SK-N-SH (cell line): ENCODE measurements around the gene WBP1L. TPM values are rescaled to one million over a fixed set of nuclear protein-coding genes. Genes with fewer than 3 reads are reported as not detected.

Source experiments
- CTCF ChIA-PET: fragments of 300-600, 350-600 bp; formaldehyde crosslinking; extraction: SDS; loops from one replicate; lab custom pipeline; 2021; lab: Yijun Ruan, JAX
- POLR2A ChIA-PET: fragments of 350-600 bp; sonication (Branson Sonifier 250); formaldehyde crosslinking; extraction: SDS; loops from one replicate; lab custom pipeline; 2020; ENCODE audit warnings: antibody characterized with exemption, inconsistent platforms; lab: Yijun Ruan, JAX
- DNase-seq: peaks from one replicate; pipeline ENCODE4 v3.0.0; 2012
- H2AFZ ChIP-seq: fragments of 200-600 bp; sonication (generic); 2 replicates; pipeline ENCODE4 v1.8.1; 2016; ENCODE audit warnings: antibody characterized with exemption, mild to moderate bottlenecking, low read depth
- H3F3A ChIP-seq: fragments of 200-600 bp; sonication (generic); replicated peaks from 2 replicates; pipeline ENCODE3; 2016; ENCODE audit warnings: antibody characterized with exemption, mild to moderate bottlenecking; ENCODE audit not compliant: insufficient read depth
- H3K27ac ChIP-seq, 2 experiments: fragments of 200-500 bp in 1 of 2; fragments of 200-600 bp in 1 of 2; sonication (Bioruptor generic) in 1 of 2; sonication (generic), shearing (Covaris generic) in 1 of 2; 2 replicates each; pipeline versions ENCODE4 v1.5.1 to v1.6.1; 2014 to 2016; ENCODE audit warnings: low read depth in 2 of 2, inconsistent platforms in 1 of 2, low read length in 1 of 2, mild to moderate bottlenecking in 1 of 2, mixed read lengths in 1 of 2
- H3K27me3 ChIP-seq: fragments of 200-600 bp; sonication (generic), shearing (Covaris generic); 2 replicates; pipeline ENCODE4 v1.6.1; 2016; ENCODE audit warnings: mixed run types; ENCODE audit not compliant: insufficient read depth
- H3K36me3 ChIP-seq, 2 experiments: fragments of 200-500 bp in 1 of 2; fragments of 200-600 bp in 1 of 2; sonication (Bioruptor generic) in 1 of 2; sonication (generic) in 1 of 2; replicated peaks in 1 of 2; 2 replicates each; pipeline versions ENCODE3 to v1.5.1; 2014 to 2016; ENCODE audit warnings: low read length in 1 of 2, mild to moderate bottlenecking in 1 of 2; ENCODE audit not compliant: insufficient read depth in 2 of 2, control insufficient read depth in 1 of 2
- H3K4me1 ChIP-seq, 2 experiments: fragments of 200-500 bp in 1 of 2; fragments of 200-600 bp in 1 of 2; sonication (Bioruptor generic) in 1 of 2; sonication (generic), shearing (Covaris generic) in 1 of 2; 2 replicates each; pipeline versions ENCODE4 v1.5.1 to v1.6.1; 2014 to 2016; ENCODE audit warnings: low read depth in 1 of 2, low read length in 1 of 2, mixed run types in 1 of 2; ENCODE audit not compliant: insufficient read depth in 2 of 2, control insufficient read depth in 1 of 2
- H3K4me2 ChIP-seq: fragments of 200-600 bp; sonication (generic), shearing (Covaris generic); 2 replicates; pipeline ENCODE4 v1.6.1; 2017; ENCODE audit warnings: mixed run types
- H3K4me3 ChIP-seq, 2 experiments: fragments of 200-500 bp in 1 of 2; fragments of 200-600 bp in 1 of 2; sonication (Bioruptor generic) in 1 of 2; sonication (generic), shearing (Covaris generic) in 1 of 2; 2 replicates each; pipeline versions ENCODE4 v1.5.1 to v1.8.1; 2014 to 2016; ENCODE audit warnings: low read depth in 2 of 2, inconsistent platforms in 1 of 2, low read length in 1 of 2, mild to moderate bottlenecking in 1 of 2, mixed read lengths in 1 of 2, moderate library complexity in 1 of 2
- H3K79me2 ChIP-seq: fragments of 200-600 bp; sonication (generic); 2 replicates; pipeline ENCODE4 v1.8.1; 2017; ENCODE audit warnings: mild to moderate bottlenecking; ENCODE audit not compliant: insufficient read depth
- H3K9ac ChIP-seq: fragments of 200-600 bp; sonication (generic); 2 replicates; pipeline ENCODE4 v1.6.1; 2017; ENCODE audit warnings: mixed run types
- H3K9me2 ChIP-seq: fragments of 200-600 bp; sonication (generic); 2 replicates; pipeline ENCODE4 v1.6.1; 2017; ENCODE audit warnings: mixed run types
- H3K9me3 ChIP-seq: fragments of 200-600 bp; sonication (generic); 2 replicates; pipeline ENCODE4 v1.6.1; 2017; ENCODE audit warnings: mixed run types, mild to moderate bottlenecking, moderate library complexity
- H4K20me1 ChIP-seq: fragments of 200-600 bp; sonication (generic); 2 replicates; pipeline ENCODE4 v1.6.1; 2017; ENCODE audit warnings: mild to moderate bottlenecking, mixed run types; ENCODE audit not compliant: insufficient read depth
- EP300 ChIP-seq, 2 experiments: IDR thresholded peaks; 2 replicates each; pipeline versions ENCODE4 v1.4.0 to v1.6.1; 2012; ENCODE audit warnings: borderline replicate concordance in 1 of 2, low read depth in 1 of 2, low read length in 1 of 2
- EZH2phosphoT487 ChIP-seq: fragments of 200-600 bp; sonication (generic); IDR thresholded peaks from 2 replicates; pipeline ENCODE4 v1.6.1; 2017; ENCODE audit warnings: low read depth, mixed run types, mild to moderate bottlenecking, antibody characterized with exemption, moderate library complexity, borderline replicate concordance
- MXI1 ChIP-seq: IDR thresholded peaks from 2 replicates; pipeline ENCODE4 v1.6.1; 2012; ENCODE audit warnings: mild to moderate bottlenecking, low read depth, low read length, improper control_type of control experiment
- NRF1 ChIP-seq: IDR thresholded peaks from 2 replicates; pipeline ENCODE4 v1.6.1; 2012; ENCODE audit warnings: low read depth, mild to moderate bottlenecking, low read length
- RAD21 ChIP-seq: IDR thresholded peaks from 2 replicates; pipeline ENCODE4 v1.6.1; 2012; ENCODE audit warnings: mild to moderate bottlenecking, low read length
- RCOR1 ChIP-seq: fragments of 150-350 bp; IDR thresholded peaks from 2 replicates; pipeline ENCODE4 v1.6.1; 2017; ENCODE audit warnings: antibody characterized with exemption, low read length
- REST ChIP-seq: IDR thresholded peaks from 2 replicates; pipeline ENCODE4 v1.6.1; 2012; ENCODE audit warnings: mild to moderate bottlenecking, low read depth, low read length, moderate library complexity
- RXRA ChIP-seq: IDR thresholded peaks from 2 replicates; pipeline ENCODE4 v1.4.0; 2012; ENCODE audit warnings: low read depth, mild to moderate bottlenecking, borderline replicate concordance
- SIN3A ChIP-seq: IDR thresholded peaks from 2 replicates; pipeline ENCODE4 v1.6.1; 2012; ENCODE audit warnings: low read depth, mild to moderate bottlenecking, low read length, moderate library complexity, borderline replicate concordance
- TAF1 ChIP-seq: IDR thresholded peaks from 2 replicates; pipeline ENCODE4 v1.6.1; 2012; ENCODE audit warnings: low read depth, mild to moderate bottlenecking, low read length, moderate library complexity, borderline replicate concordance
- TCF12 ChIP-seq: IDR thresholded peaks from 2 replicates; pipeline ENCODE4 v1.4.0; 2012
- USF1 ChIP-seq: IDR thresholded peaks from 2 replicates; pipeline ENCODE4 v1.4.0; 2012; ENCODE audit warnings: low read depth, borderline replicate concordance
- USF2 ChIP-seq: fragments of 150-350 bp; IDR thresholded peaks from 2 replicates; pipeline ENCODE4 v1.6.1; 2017; ENCODE audit warnings: antibody characterized with exemption, low read length, low read depth, borderline replicate concordance
- WGBS: methylation state at CpG from one replicate; pipeline ENCODE4 v1.1.6; 2017; ENCODE audit warnings: low lambda C conversion rate; 5-methylcytosine and 5-hydroxymethylcytosine counted together
- polyA plus RNA-seq, 3 experiments: library from polyadenylated mRNA; depleted of rRNA; stranded (reverse); fragments of >200 nt; gene quantifications; 2 replicates each; pipeline ENCODE4 v1.2.3, GENCODE V29; 2012

The WBP1L gene
- polyA plus RNA-seq, 1 of the 3 experiments (the other 2 are of a cell fraction), result 22.8 TPM

- Histone ChIP-seq H2AFZ (no peak overlapping the region), H3K36me3 (no peaks in the 10 kb centered on the region), H3K4me2 (no peak overlapping the region), H3K9me3 (no peaks in the 10 kb centered on the region), H3F3A (peaks cover 8% of the 10 kb centered on the region), H3K4me1 (peaks cover 8 to 9% of the 10 kb centered on the region in 2 experiments; a peak in 2 of 4 replicates), H3K27me3 (no peaks in the 10 kb centered on the region), H4K20me1 (peaks cover 5% of the 10 kb centered on the region; the same call in 1 of the 2 replicates), H3K4me3 (no peak overlapping the region), H3K27ac (no peak overlapping the region), H3K79me2 (peaks cover 55% of the 10 kb centered on the region), H3K9ac (no peak overlapping the region), H3K9me2 (no peaks in the 10 kb centered on the region)
- WGBS, result 92% methylated on average over 4 of the region's 4 CpGs
- ChIA-PET POLR2A (no interaction called here), CTCF (interaction anchor here (3.3 kb wide), 1 partner anchor 9 kb away, joined by 13 read pairs; no protein-coding TSS in a partner anchor)
- TF ChIP-seq RCOR1 (no peak), MXI1 (no peak), RXRA (no peak), TCF12 (no peak), NRF1 (no peak), EP300 (IDR thresholded peaks at IDR 0.05; ENCODE audit: borderline replicate concordance in 1 of 2, low read depth in 1 of 2, low read length in 1 of 2) (no peak), USF1 (no peak), RAD21 (no peak)
- DNase-seq, result no peak
Observed at GRCh38 chr10:102761981-102762380, 18.2 kb downstream of the WBP1L start.

- ChIA-PET CTCF (interaction anchor here (3.3 kb wide), 1 partner anchor 9 kb away, joined by 13 read pairs; no protein-coding TSS in a partner anchor), POLR2A (no interaction called here)
- Histone ChIP-seq H3K9ac (no peak overlapping the region), H3K4me1 (peaks cover 8 to 13% of the 10 kb centered on the region in 2 experiments; a peak in 2 of 4 replicates), H3K36me3 (no peaks in the 10 kb centered on the region), H3K4me3 (no peak overlapping the region), H2AFZ (no peak overlapping the region), H3K79me2 (peaks cover 54% of the 10 kb centered on the region), H3K4me2 (no peak overlapping the region), H3K9me2 (no peaks in the 10 kb centered on the region), H3K27ac (no peak overlapping the region), H4K20me1 (peaks cover 5% of the 10 kb centered on the region; the same call in 1 of the 2 replicates), H3K27me3 (no peaks in the 10 kb centered on the region), H3K9me3 (no peaks in the 10 kb centered on the region), H3F3A (peaks cover 8% of the 10 kb centered on the region)
- no peak for DNase-seq
- TF ChIP-seq RCOR1, result no peak
- no peak for TF ChIP-seq REST
- TF ChIP-seq TAF1, result no peak
- no peak for TF ChIP-seq SIN3A
- no peak for TF ChIP-seq EZH2phosphoT487
- TF ChIP-seq USF2, result no peak
- TF ChIP-seq RAD21, result no peak
- 96% methylated on average over 7 of the region's 7 CpGs for WGBS
Observed at GRCh38 chr10:102762401-102763015, 18.8 kb downstream of the WBP1L start.
